SK-N-SH treated with all-trans-retinoic acid at 6 μM for 48 hours (cell line): Measurements from ENCODE around the gene CCDC24.

Experiments
- ATAC-seq: fragments of 200-7000 bp; cut with Tn5 transposase; 3 replicates; pipeline ENCODE4 v1.9.1; 2020; ENCODE audit warnings: mild to moderate bottlenecking, moderate library complexity
- ARNTL ChIP-seq: fragments of 450-650 bp; formaldehyde crosslinking; IDR thresholded peaks from 2 replicates; pipeline ENCODE4 v1.5.0; 2020; ENCODE audit warnings: low read depth, mild to moderate bottlenecking, moderate library complexity, borderline replicate concordance
- BACH2 ChIP-seq: fragments of 250-450 bp; sonication (Bioruptor Pico); IDR thresholded peaks from 2 replicates; pipeline ENCODE4 v1.9.0; 2021; ENCODE audit warnings: mild to moderate bottlenecking, borderline replicate concordance
- CSDC2 ChIP-seq: fragments of 250-450 bp; sonication (Bioruptor Pico); IDR thresholded peaks from 2 replicates; pipeline ENCODE4 v1.5.0; 2020; ENCODE audit warnings: mild to moderate bottlenecking, moderate library complexity
- CSRNP3 ChIP-seq: fragments of 250-450 bp; sonication (Bioruptor Pico); IDR thresholded peaks from 2 replicates; pipeline ENCODE4 v1.5.1; 2021; ENCODE audit warnings: mild to moderate bottlenecking, moderate library complexity
- ESRRG ChIP-seq: fragments of 250-450 bp; sonication (Bioruptor Pico); IDR thresholded peaks from 2 replicates; pipeline ENCODE4 v1.6.1; 2021; ENCODE audit warnings: mild to moderate bottlenecking
- GLIS3 ChIP-seq: fragments of 250-450 bp; sonication (Bioruptor Pico); IDR thresholded peaks from 2 replicates; pipeline ENCODE4 v1.5.0; 2020; ENCODE audit warnings: mild to moderate bottlenecking, moderate library complexity
- ISL1 ChIP-seq: fragments of 250-450 bp; sonication (Bioruptor Pico); IDR thresholded peaks from 2 replicates; pipeline ENCODE4 v2.1.2; 2022; ENCODE audit warnings: mild to moderate bottlenecking, moderate library complexity
- OSR1 ChIP-seq: fragments of 250-450 bp; sonication (Bioruptor Pico); IDR thresholded peaks from 2 replicates; pipeline ENCODE4 v1.8.0; 2022; ENCODE audit warnings: moderate library complexity, mild to moderate bottlenecking, inconsistent platforms
- PPARA ChIP-seq: fragments of 250-450 bp; sonication (Bioruptor Pico); IDR thresholded peaks from 2 replicates; pipeline ENCODE4 v1.5.0; 2020; ENCODE audit warnings: mild to moderate bottlenecking, borderline replicate concordance
- RARB ChIP-seq: fragments of 250-450 bp; sonication (Bioruptor Pico); IDR thresholded peaks from 2 replicates; pipeline ENCODE4 v1.8.0; 2021; ENCODE audit warnings: mild to moderate bottlenecking, moderate library complexity
- SNAI2 ChIP-seq: fragments of 250-450 bp; sonication (Bioruptor Pico); IDR thresholded peaks from 2 replicates; pipeline ENCODE4 v1.5.0; 2020; ENCODE audit warnings: mild to moderate bottlenecking, moderate library complexity
- TCF4 ChIP-seq: fragments of 250-450 bp; sonication (Bioruptor Pico); IDR thresholded peaks from 2 replicates; pipeline ENCODE4 v1.8.0; 2021; ENCODE audit warnings: mild to moderate bottlenecking, moderate library complexity, borderline replicate concordance
- TSHZ2 ChIP-seq: fragments of 250-450 bp; sonication (Bioruptor Pico); IDR thresholded peaks from 2 replicates; pipeline ENCODE4 v1.5.0; 2020; ENCODE audit warnings: mild to moderate bottlenecking, moderate library complexity
- ZC3H10 ChIP-seq: fragments of 250-450 bp; sonication (Bioruptor Pico); IDR thresholded peaks from 2 replicates; pipeline ENCODE4 v1.5.1; 2021; ENCODE audit warnings: mild to moderate bottlenecking, moderate library complexity
- ZFP3 ChIP-seq: fragments of 250-450 bp; sonication (Bioruptor Pico); IDR thresholded peaks from 2 replicates; pipeline ENCODE4 v1.5.0; 2020; ENCODE audit warnings: mild to moderate bottlenecking, moderate library complexity
- ZFP30 ChIP-seq: fragments of 450-650 bp; formaldehyde crosslinking; IDR thresholded peaks from 2 replicates; pipeline ENCODE4 v1.5.0; 2022; ENCODE audit warnings: mild to moderate bottlenecking, moderate library complexity
- ZNF565 ChIP-seq: fragments of 450-650 bp; formaldehyde crosslinking; conservative IDR thresholded peaks from 2 replicates; pipeline ENCODE4 v1.5.0; 2020; ENCODE audit warnings: low read depth, mild to moderate bottlenecking, moderate library complexity
- ZNF70 ChIP-seq: fragments of 450-650 bp; formaldehyde crosslinking; IDR thresholded peaks from 2 replicates; pipeline ENCODE4 v1.5.0; 2020; ENCODE audit warnings: mild to moderate bottlenecking, moderate library complexity
- ZNF8 ChIP-seq: fragments of 450-650 bp; formaldehyde crosslinking; IDR thresholded peaks from 2 replicates; pipeline ENCODE4 v1.5.0; 2020; ENCODE audit warnings: mild to moderate bottlenecking, moderate library complexity
- TF ChIP-seq, protein P1 (sequence below): fragments of 250-450 bp; sonication (Bioruptor Pico); IDR thresholded peaks from 2 replicates; pipeline ENCODE4 v1.5.1; 2020; ENCODE audit warnings: low read depth, mild to moderate bottlenecking, moderate library complexity
- TF ChIP-seq, protein P2 (sequence below): fragments of 250-450 bp; sonication (Bioruptor Pico); IDR thresholded peaks from 2 replicates; pipeline ENCODE4 v1.8.0; 2020; ENCODE audit warnings: mild to moderate bottlenecking, moderate library complexity, borderline replicate concordance
- TF ChIP-seq, protein P3 (sequence below): fragments of 250-450 bp; sonication (Bioruptor Pico); IDR thresholded peaks from 2 replicates; pipeline ENCODE4 v1.8.0; 2021; ENCODE audit warnings: low read depth, mild to moderate bottlenecking, moderate library complexity, borderline replicate concordance

The CCDC24 gene

DNA sequence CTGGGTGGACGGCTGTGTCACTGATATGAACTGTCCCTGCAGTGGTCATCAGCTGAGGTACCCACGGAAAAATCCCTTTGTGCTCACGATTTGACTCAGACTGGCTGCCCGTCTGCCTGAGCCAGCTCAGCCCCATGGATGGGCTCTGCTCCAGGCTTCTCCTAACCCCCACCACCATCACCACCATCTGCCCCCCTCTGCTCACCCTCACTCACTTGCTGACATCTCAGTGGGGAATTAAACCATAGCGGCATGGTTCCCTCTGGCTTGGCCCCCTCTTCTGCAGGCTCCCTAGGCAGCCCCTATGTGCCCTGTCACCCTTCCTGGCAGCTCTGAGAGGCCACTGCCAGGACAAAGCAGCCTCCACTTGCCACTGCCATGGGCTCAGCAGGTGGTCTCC is 22.6 kb downstream of the CCDC24 start (continued):
- no peak for TF ChIP-seq TCF4 (CRISPR knock-in tag)
- TF ChIP-seq, protein P1, sequence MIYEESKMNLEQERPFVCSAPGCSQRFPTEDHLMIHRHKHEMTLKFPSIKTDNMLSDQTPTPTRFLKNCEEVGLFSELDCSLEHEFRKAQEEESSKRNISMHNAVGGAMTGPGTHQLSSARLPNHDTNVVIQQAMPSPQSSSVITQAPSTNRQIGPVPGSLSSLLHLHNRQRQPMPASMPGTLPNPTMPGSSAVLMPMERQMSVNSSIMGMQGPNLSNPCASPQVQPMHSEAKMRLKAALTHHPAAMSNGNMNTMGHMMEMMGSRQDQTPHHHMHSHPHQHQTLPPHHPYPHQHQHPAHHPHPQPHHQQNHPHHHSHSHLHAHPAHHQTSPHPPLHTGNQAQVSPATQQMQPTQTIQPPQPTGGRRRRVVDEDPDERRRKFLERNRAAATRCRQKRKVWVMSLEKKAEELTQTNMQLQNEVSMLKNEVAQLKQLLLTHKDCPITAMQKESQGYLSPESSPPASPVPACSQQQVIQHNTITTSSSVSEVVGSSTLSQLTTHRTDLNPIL (CRISPR knock-in tag), result no peak
- TF ChIP-seq ZC3H10 (CRISPR knock-in tag), result no peak
- TF ChIP-seq OSR1 (CRISPR knock-in tag), result no peak
- no peak for TF ChIP-seq CSDC2 (CRISPR knock-in tag)
- no peak for TF ChIP-seq ZNF8 (CRISPR knock-in tag)
- TF ChIP-seq GLIS3, result no peak

DNA sequence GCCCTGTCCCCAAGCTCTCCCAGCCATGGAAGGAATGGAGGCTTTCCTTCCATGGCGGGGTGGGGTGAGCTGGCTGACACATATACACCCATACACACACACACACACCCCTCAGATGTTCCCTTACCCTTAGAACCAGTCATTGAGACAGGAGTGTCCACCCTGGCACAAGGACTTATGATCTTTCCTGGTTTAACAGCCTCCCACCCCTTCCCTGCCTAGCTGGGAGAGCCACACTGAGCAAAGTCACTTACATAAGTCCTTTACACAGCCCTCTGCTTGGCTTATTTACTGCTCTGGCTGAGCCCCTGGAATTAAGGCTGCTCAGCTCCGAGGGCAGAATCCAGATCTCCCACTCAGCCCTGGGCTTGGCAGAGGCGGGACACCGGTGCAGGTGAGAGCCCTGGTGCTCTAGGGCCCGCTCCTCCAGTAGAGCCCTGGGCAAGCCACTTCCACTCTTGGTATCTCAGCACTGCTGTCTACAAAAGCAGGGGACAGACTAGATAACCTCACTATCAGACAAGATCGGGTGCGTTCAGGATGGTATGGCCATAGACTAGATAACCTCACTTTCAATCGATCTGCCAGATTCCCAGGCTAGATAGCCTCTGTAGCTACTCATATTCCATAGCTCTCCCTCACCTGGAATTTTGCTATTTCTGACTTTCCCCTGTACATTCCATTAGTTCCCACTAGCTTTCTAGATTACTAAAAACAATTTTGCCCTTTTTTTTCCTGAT is 23.1 kb downstream of the CCDC24 start:
- peak; percentile 15; the same call in 1 of the 3 replicates for ATAC-seq
- no peak for TF ChIP-seq ISL1 (CRISPR knock-in tag)
- TF ChIP-seq ZC3H10 (CRISPR knock-in tag), result no peak
- TF ChIP-seq ARNTL (CRISPR knock-in tag), result no peak
- TF ChIP-seq ZNF8 (CRISPR knock-in tag), result no peak
- TF ChIP-seq TSHZ2 (CRISPR knock-in tag), result no peak
- no peak for TF ChIP-seq OSR1 (CRISPR knock-in tag)
- no peak for TF ChIP-seq SNAI2 (CRISPR knock-in tag)
- TF ChIP-seq ZNF70 (CRISPR knock-in tag), result no peak
- no peak for TF ChIP-seq CSRNP3 (CRISPR knock-in tag)
- TF ChIP-seq, protein P2, sequence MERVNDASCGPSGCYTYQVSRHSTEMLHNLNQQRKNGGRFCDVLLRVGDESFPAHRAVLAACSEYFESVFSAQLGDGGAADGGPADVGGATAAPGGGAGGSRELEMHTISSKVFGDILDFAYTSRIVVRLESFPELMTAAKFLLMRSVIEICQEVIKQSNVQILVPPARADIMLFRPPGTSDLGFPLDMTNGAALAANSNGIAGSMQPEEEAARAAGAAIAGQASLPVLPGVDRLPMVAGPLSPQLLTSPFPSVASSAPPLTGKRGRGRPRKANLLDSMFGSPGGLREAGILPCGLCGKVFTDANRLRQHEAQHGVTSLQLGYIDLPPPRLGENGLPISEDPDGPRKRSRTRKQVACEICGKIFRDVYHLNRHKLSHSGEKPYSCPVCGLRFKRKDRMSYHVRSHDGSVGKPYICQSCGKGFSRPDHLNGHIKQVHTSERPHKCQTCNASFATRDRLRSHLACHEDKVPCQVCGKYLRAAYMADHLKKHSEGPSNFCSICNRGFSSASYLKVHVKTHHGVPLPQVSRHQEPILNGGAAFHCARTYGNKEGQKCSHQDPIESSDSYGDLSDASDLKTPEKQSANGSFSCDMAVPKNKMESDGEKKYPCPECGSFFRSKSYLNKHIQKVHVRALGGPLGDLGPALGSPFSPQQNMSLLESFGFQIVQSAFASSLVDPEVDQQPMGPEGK (CRISPR knock-in tag), result no peak
- TF ChIP-seq ZFP3 (CRISPR knock-in tag), result no peak
- TF ChIP-seq RARB, result no peak
- no peak for TF ChIP-seq PPARA
- TF ChIP-seq GLIS3, result no peak
- TF ChIP-seq ZNF565, result no peak
- TF ChIP-seq ZFP30 (CRISPR knock-in tag), result no peak
- TF ChIP-seq BACH2 (CRISPR knock-in tag), result no peak
- TF ChIP-seq, protein P1 (CRISPR knock-in tag), result no peak
- no peak for TF ChIP-seq TCF4 (CRISPR knock-in tag)
- TF ChIP-seq ESRRG (CRISPR knock-in tag), result no peak
- TF ChIP-seq, all 23 proteins: peak for 0

DNA sequence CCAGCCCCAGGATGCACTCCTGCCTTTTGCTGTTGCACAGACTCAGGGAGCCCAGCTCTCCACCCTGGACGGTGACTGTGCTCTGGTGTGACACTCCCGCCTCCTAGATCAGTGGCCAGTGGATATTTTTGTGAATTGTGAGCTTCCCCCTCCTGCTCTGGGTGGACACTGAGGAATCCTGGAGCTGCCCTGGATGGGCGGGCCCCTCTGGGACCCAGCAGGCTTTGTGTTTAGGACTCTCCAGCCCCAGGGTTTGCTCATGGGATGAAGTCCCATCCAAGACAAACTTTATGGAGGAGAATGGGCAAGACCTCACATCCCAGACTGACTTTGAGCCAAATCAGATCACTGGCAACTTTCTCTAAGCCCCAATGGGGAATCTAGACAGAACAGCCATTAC is 23.8 kb downstream of the CCDC24 start:
- no peak; the same call in 2 of the 3 replicates for ATAC-seq
- no peak for TF ChIP-seq OSR1 (CRISPR knock-in tag)
- no peak for TF ChIP-seq ZNF565
- TF ChIP-seq GLIS3, result no peak
- TF ChIP-seq, protein P3, sequence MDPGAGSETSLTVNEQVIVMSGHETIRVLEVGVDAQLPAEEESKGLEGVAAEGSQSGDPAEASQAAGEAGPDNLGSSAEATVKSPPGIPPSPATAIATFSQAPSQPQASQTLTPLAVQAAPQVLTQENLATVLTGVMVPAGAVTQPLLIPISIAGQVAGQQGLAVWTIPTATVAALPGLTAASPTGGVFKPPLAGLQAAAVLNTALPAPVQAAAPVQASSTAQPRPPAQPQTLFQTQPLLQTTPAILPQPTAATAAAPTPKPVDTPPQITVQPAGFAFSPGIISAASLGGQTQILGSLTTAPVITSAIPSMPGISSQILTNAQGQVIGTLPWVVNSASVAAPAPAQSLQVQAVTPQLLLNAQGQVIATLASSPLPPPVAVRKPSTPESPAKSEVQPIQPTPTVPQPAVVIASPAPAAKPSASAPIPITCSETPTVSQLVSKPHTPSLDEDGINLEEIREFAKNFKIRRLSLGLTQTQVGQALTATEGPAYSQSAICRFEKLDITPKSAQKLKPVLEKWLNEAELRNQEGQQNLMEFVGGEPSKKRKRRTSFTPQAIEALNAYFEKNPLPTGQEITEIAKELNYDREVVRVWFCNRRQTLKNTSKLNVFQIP (CRISPR knock-in tag), result no peak
- TF ChIP-seq, protein P2 (CRISPR knock-in tag), result no peak
- no peak for TF ChIP-seq CSDC2 (CRISPR knock-in tag)
- TF ChIP-seq TSHZ2 (CRISPR knock-in tag), result no peak
